OCI-LY7 (cell line): ENCODE data around the gene CCDC194.

Experiments
- CTCF ChIP-seq: fragments of 200-600 bp; sonication (generic); conservative IDR thresholded peaks from 2 replicates; pipeline ENCODE4 v1.5.1; 2014; ENCODE audit warnings: mild to moderate bottlenecking, antibody characterized with exemption, low read length, moderate library complexity, mixed read lengths
- EZH2phosphoT487 ChIP-seq: fragments of 200-600 bp; sonication (generic); IDR thresholded peaks from 2 replicates; pipeline ENCODE4 v1.6.1; 2018; ENCODE audit warnings: low read depth, borderline replicate concordance, mild to moderate bottlenecking, mixed run types, antibody characterized with exemption, low read length, moderate library complexity, mixed read lengths

- TF ChIP-seq CTCF (no peak), EZH2phosphoT487 (no peak)
Measured at GRCh38 chr19:17398902-17399527, 5.0 kb upstream of the CCDC194 start.
